Cardiac fibroblast (primary cell): ENCODE results near the gene RBM11.

Experiments used
- DNase-seq, 2 donors: peaks; one replicate each; pipeline versions ENCODE4 v3.0.0 to v3.0.0-alpha.2; 2010; ENCODE audit warnings: low read depth in 2 of 2
- H3K4me3 ChIP-seq, 2 donors: replicated peaks in 1 of 2; 1 replicate in 1 of 2; 2 replicates in 1 of 2; pipeline ENCODE4 v1.5.1; 2011; ENCODE audit warnings: low read depth in 2 of 2, low read length in 2 of 2, mild to moderate bottlenecking in 2 of 2, moderate library complexity in 1 of 2
- TF ChIP-seq, protein P1 (sequence below): IDR thresholded peaks from one replicate; pipeline ENCODE4 v1.5.1; 2011; ENCODE audit warnings: low read depth, mild to moderate bottlenecking, low read length, inconsistent platforms

Gene RBM11

DNA sequence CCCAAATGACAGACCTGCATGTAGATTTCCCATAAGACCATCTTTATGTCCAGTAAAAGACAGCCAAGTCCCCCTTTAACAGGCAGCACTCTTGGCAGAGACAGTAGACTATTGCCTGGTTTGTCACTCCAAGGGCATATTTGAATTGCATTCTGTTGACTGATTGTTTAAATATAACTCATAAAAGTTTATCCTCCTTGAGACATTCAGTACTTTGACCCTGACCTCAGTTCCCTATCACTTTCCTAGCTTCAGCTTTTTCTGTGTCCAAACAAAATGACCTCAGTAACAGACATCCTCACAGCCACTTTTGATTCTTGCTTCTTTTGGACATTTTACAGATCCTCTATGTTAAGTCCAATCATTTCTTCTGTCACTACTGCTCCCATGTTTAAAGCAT is 51.1 kb downstream of the RBM11 start:
- H3K4me3 ChIP-seq: no peak overlapping the region
- DNase-seq: no peak
- TF ChIP-seq, protein P1, sequence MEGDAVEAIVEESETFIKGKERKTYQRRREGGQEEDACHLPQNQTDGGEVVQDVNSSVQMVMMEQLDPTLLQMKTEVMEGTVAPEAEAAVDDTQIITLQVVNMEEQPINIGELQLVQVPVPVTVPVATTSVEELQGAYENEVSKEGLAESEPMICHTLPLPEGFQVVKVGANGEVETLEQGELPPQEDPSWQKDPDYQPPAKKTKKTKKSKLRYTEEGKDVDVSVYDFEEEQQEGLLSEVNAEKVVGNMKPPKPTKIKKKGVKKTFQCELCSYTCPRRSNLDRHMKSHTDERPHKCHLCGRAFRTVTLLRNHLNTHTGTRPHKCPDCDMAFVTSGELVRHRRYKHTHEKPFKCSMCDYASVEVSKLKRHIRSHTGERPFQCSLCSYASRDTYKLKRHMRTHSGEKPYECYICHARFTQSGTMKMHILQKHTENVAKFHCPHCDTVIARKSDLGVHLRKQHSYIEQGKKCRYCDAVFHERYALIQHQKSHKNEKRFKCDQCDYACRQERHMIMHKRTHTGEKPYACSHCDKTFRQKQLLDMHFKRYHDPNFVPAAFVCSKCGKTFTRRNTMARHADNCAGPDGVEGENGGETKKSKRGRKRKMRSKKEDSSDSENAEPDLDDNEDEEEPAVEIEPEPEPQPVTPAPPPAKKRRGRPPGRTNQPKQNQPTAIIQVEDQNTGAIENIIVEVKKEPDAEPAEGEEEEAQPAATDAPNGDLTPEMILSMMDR: no peak

DNA sequence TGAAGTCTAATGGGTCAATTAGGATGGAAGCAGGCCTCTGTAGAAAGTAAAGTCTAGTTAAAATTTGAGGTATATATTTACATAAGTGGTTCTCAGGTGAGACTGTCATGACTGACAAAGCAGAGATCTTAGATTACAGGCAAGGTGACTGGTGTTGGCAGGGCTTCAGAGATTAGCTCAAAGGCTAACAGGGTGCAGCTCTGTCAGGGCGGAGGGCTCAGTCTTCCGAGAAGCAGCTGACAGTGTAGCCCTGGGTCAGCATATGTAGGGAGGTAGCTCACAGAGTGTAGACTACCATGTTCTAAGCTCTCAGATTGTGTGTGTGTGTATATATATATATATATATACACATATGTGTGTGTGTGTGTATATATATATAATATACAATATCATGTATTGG is 54.7 kb downstream of the RBM11 start:
- no peak overlapping the region for H3K4me3 ChIP-seq
- TF ChIP-seq, protein P1: no peak
- no peak for DNase-seq

DNA sequence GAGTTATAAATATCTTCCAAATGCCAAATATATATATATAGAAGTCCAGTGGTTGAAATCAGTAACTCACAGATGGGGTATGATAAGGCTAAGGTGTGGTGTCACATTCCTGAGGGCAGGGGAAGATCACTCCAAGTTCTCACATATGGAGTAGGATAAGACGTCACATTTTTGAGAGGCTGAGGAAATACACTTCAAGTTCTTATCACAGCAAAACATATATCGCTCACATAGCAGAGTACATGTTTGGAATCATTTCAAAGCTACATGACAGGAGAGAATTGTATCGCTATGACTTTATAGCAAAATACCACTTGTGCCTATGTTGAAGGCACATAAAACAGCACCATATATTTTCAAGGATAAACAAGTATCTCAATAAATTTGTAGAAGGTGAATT is 55.1 kb downstream of the RBM11 start:
- no peak overlapping the region for H3K4me3 ChIP-seq
- TF ChIP-seq, protein P1: no peak

DNA sequence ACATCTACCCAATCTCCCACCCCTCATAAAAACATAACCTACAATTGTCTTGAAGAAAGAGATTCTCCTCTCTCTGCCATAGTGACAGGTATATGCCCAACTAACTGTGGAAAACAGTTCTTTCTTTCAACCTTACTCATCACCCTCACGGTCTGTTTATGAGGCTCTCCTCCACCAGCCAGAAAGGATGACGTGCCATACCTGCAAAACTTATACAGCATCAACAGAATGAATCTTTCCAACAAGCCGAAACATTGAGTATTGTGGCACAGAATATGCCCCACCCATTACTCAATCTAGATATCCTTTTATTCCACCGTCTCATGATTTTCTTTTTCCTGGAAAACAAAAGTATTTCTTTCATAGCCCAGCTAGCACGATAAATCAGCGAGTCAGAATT is 55.7 kb downstream of the RBM11 start:
- no peak overlapping the region for H3K4me3 ChIP-seq
- TF ChIP-seq, protein P1: no peak
- no peak for DNase-seq

More for the DNA sequence above, 55.1 kb downstream of the RBM11 start:
- DNase-seq: no peak

DNA sequence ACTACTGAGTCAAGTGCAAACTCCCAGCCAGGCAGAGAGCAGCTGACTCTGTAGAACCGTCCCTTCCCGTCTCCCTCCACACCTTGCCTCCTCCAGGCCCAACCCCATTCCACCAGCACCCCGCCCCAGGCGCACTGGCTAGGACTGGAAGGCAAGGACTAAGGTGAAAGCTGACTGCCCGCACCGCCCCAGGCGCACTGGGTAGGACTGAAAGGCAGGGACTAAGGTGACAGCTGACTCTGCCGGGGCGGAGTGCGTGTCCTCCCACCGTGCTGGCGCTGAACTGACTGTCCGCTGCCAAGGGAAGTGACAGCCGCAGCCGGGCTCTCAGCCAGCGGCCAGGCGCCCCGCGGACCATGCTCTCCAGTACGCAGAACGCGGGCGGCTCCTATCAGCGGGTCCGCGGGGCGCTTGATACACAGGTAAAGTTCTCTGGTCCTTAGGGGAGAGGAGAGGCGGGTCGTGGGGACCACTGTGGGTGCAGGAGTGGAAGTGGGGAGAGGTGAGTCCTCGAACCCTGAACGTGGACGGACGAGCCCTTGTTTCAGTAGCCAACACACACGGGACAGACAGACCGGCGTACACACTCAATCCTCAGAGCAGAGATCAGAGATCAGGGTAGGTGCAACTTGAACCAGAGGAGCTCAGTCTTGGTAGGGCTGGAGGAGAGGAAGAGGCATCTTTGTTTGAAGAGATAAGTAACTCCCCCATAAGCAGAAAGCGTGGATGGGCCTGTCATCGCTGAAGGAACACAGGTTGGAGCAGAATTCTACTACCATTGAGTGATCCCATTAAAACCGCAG is 58.0 kb downstream of the RBM11 start:
- TF ChIP-seq, protein P1: no peak
- H3K4me3 ChIP-seq: no peak overlapping the region
- no peak for DNase-seq

DNA sequence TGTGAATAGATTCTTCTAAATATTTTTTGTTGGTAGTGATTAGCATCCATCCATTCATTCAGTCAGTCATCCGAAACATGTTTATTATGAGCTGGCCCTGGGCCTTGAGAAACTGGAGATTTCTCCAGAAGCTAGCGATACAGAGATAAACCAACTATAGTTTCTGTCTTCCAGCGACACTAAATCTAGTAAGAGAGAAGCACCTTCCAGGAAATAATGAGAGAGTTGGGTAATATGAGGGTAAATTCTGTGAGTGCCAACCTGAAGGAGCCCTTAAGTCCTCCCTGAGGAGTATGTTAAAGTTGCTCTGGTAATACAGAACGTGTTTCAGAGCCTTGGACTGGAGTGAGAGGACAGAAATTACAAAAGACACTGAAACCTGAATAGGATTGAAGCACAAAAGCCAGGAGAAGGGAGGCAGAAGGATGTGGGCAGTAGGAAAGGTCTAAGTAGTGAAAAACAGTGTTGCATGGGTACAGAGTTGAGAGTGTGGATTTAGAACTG is 59.8 kb downstream of the RBM11 start:
- no peak for DNase-seq
- H3K4me3 ChIP-seq: no peak overlapping the region
- TF ChIP-seq, protein P1: no peak
